ENCODE results near the gene CWC25. TPM values are rescaled to one million over a fixed set of nuclear protein-coding genes. Genes with fewer than 3 reads are reported as not detected.

Gene CWC25
- total RNA-seq, 6 experiments from 2014 or later = 11.0 to 13.7 (median 12.9) TPM

DNA sequence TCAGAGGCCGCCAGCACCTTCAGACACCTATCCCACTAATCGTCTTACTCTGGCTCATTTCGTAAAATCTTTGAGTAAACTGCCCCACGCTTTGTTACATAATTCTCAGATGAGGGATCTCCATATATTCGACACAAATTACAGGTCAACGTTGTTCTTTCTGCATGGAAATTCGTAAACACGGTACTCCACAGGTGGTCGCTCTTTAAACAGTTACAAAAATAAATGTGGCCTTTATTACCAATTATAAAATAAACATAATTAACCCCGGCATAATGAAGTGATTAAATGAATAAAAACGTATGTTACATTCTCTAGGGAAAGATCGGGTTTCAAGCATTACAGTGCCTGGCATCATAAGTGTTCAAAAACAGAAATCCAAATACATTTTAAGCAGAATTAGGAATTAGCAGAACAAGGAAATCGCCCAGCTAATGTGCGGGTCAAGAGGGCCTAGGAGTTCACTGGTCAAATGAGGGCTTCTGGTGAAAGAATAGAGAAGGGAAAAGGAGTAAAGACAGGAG lies 24.8 kb downstream of the CWC25 start:
- peak overlapping the region; percentile 88 for H3K4me3 Mint-ChIP-seq
- no peaks in the 10 kb centered on the region for H3K9me3 Mint-ChIP-seq
- DNase-seq = no peak
- peak overlapping the region; percentile 69 for H3K27ac Mint-ChIP-seq
- TF ChIP-seq, protein P1, sequence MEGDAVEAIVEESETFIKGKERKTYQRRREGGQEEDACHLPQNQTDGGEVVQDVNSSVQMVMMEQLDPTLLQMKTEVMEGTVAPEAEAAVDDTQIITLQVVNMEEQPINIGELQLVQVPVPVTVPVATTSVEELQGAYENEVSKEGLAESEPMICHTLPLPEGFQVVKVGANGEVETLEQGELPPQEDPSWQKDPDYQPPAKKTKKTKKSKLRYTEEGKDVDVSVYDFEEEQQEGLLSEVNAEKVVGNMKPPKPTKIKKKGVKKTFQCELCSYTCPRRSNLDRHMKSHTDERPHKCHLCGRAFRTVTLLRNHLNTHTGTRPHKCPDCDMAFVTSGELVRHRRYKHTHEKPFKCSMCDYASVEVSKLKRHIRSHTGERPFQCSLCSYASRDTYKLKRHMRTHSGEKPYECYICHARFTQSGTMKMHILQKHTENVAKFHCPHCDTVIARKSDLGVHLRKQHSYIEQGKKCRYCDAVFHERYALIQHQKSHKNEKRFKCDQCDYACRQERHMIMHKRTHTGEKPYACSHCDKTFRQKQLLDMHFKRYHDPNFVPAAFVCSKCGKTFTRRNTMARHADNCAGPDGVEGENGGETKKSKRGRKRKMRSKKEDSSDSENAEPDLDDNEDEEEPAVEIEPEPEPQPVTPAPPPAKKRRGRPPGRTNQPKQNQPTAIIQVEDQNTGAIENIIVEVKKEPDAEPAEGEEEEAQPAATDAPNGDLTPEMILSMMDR (IDR thresholded peaks at IDR 0.05) = no peak
- H3K4me1 Mint-ChIP-seq (ENCODE audit: low read depth) = peaks cover 38% of the 10 kb centered on the region
- peaks cover 3% of the 10 kb centered on the region; the same call in 1 of the 2 replicates for H3K27me3 Mint-ChIP-seq (ENCODE audit: insufficient read depth)
- peaks cover 49% of the 10 kb centered on the region for H3K36me3 Mint-ChIP-seq (ENCODE audit: low read depth)

DNA sequence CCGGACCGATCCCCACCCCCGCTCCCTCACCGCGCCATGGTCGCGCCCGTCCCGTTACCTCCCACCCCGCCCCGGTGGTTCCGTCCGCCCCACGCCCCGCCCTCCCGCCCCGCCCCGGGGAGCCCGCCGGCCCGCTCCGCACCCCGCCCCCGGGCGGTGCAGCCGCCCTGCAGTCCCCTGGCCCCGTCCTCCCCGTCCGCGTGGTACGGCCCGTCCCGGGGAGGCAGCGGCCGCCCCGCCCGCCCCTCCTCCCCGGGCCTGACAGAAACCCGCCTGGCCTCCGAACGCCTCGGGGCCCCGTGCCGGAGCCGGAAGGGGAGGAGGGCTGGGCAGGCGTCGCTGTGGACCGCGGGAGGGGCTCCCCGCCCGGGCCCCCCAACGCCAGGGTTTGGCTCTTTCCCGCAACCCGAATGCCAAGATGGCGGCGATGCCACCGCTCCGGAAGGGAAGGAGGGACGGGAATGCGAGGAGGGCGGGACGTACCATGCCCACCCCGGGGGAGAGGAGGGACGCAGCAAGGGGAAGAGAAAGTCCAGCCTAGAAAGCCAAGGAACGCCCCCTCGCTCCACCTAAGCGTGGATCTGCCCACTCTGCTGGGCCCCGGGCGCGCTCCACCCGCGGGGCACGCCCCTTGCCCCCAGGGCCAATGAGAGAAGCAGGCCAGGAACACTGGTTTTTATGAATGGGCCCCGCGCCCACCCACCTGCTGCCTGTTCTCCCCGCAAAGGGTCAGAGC lies 25.5 kb downstream of the CWC25 start, which contains the start of gene PIP4K2B:
TSS of gene PIP4K2B (minus strand) at position 56 of the 736 bp plus-strand sequence. CDS start 132 bp downstream, outside the sequence.
- Mint-ChIP-seq H3K27ac (peak within 1 kb of the TSS; percentile 92), H3K4me3 (peak within 1 kb of the TSS; percentile 96), H3K27me3 (ENCODE audit: insufficient read depth) (peaks cover 3% of the 10 kb centered on the region; the same call in 1 of the 2 replicates), H3K9me3 (no peaks in the 10 kb centered on the region), H3K4me1 (ENCODE audit: low read depth) (peaks cover 38% of the 10 kb centered on the region), H3K36me3 (ENCODE audit: low read depth) (peaks cover 49% of the 10 kb centered on the region)
- DNase-seq = peak; percentile 96
- TF ChIP-seq, protein P1 (IDR thresholded peaks at IDR 0.05) = no peak

DNA sequence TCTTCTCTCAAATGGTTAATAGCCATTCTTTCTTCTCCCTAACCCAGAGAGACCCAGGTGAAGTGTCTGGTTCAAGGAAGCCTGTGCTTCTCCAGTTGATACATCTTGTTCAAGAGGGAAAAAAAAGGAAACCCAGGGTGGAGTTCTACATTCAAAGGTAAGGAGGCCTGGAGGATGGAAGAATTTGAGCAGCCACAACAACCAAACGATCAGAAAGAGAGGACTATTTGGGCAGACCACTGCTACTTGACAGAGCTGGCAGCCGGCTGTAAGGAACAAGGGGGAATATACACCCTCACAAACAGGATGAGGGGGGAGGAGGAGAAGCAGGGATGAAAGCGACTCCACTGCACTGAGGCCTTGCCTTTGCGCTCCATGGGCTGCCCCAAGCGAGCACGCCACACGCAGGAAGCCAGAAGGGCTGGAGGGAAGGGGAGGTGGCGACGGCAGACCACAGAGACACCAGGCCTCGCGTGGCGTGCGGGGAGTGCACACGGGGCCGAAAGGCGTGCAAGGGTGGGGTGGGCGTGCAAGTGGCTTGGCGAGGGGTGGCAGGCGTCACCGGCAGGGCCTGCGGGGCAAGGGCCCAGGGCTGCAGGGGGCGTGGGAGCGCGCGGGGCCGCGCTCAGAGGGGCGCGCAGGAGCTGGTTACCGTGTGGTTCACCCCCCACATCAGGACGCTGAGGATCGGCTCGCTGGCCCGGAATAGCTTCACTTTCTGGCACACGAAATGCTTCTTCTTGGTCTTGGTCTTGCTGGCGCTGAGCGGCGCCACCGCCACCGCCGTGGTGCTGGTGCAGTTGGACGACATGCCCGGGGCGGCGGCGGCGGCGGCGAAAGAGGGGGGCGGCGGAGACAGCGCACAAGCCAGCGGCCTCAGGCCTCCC lies 26.3 kb downstream of the CWC25 start:
- TF ChIP-seq, protein P1 (IDR thresholded peaks at IDR 0.05) = peak; percentile 22; the same call in 1 of the 2 replicates
- Mint-ChIP-seq H3K36me3 (ENCODE audit: low read depth) (peaks cover 51% of the 10 kb centered on the region), H3K4me3 (peak overlapping the region; percentile 96), H3K4me1 (ENCODE audit: low read depth) (peaks cover 38% of the 10 kb centered on the region), H3K27me3 (ENCODE audit: insufficient read depth) (peaks cover 3% of the 10 kb centered on the region; the same call in 1 of the 2 replicates), H3K27ac (peak overlapping the region; percentile 92), H3K9me3 (no peaks in the 10 kb centered on the region)
- peak; percentile 18 for DNase-seq

DNA sequence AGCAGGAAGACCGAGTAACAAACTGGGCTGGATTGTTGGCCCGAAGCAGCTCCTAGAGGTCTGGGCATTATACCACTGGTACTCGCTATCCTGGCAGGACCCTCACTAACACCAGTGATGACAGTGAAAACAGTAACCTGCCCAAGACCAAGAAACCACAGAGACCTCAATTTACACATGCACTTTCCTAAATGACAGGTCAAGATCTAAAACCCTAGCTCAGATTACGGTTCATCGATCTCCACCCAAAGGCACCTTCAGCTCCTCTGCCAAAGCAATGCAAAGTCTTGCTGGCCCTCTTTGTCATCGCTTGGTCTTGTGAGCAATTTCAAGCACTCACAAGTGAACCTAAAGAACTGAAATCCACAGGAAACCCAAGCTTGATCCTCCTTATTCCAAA lies 27.3 kb downstream of the CWC25 start:
- Mint-ChIP-seq H3K4me3 (peak overlapping the region; percentile 96), H3K27me3 (ENCODE audit: insufficient read depth) (peaks cover 3% of the 10 kb centered on the region; the same call in 1 of the 2 replicates), H3K27ac (peak overlapping the region; percentile 92), H3K36me3 (ENCODE audit: low read depth) (peaks cover 45% of the 10 kb centered on the region), H3K9me3 (no peaks in the 10 kb centered on the region), H3K4me1 (ENCODE audit: low read depth) (peaks cover 38% of the 10 kb centered on the region)
- no peak for DNase-seq
- TF ChIP-seq, protein P1 (IDR thresholded peaks at IDR 0.05) = no peak

DNA sequence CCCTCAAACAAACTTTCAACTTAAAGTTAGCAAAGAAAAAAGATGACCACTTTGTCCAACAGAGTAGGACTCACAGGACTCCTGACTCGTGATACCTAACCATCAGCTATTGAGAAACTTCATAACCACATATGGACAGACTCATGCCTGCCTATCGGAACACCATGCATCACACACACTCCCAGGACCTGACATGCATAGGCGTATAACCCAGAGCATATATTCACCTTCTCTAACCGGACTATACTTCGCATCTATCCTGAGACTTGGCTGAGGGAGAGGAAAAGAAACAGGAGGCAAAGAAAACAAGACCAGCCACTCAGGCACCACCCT lies 28.0 kb downstream of the CWC25 start:
- H3K27me3 Mint-ChIP-seq (ENCODE audit: insufficient read depth) = peaks cover 3% of the 10 kb centered on the region; the same call in 1 of the 2 replicates
- H3K36me3 Mint-ChIP-seq (ENCODE audit: low read depth) = peaks cover 45% of the 10 kb centered on the region
- peak overlapping the region; percentile 96 for H3K4me3 Mint-ChIP-seq
- peaks cover 38% of the 10 kb centered on the region for H3K4me1 Mint-ChIP-seq (ENCODE audit: low read depth)
- peak overlapping the region; percentile 53 for H3K27ac Mint-ChIP-seq
- DNase-seq = peak; percentile 17
- TF ChIP-seq, protein P1 (IDR thresholded peaks at IDR 0.05) = no peak
- no peaks in the 10 kb centered on the region for H3K9me3 Mint-ChIP-seq
